Neural cell (in vitro differentiated cells): ENCODE results near the gene HDAC10. TPM values are rescaled to one million over a fixed set of nuclear protein-coding genes. Genes with fewer than 3 reads are reported as not detected.

Experiments used
- H2AFZ ChIP-seq: fragments of 200-600, 300-800 bp; sonication (generic), shearing (Covaris generic); 2 replicates; pipeline ENCODE4 v1.6.0; 2014; ENCODE audit warnings: low read depth, mild to moderate bottlenecking, antibody characterized with exemption, low read length, moderate library complexity
- H3F3A ChIP-seq: fragments of 200-600 bp; shearing (Covaris generic); 2 replicates; pipeline ENCODE4 v1.6.1; 2016; ENCODE audit warnings: mild to moderate bottlenecking, moderate library complexity, mixed read lengths, antibody characterized with exemption, low read length; ENCODE audit not compliant: insufficient read depth, poor library complexity, severe bottlenecking
- H3K27ac ChIP-seq: fragments of 200-600, 300-800 bp; sonication (generic), shearing (Covaris generic); 2 replicates; pipeline ENCODE4 v1.5.1; 2014; ENCODE audit warnings: mild to moderate bottlenecking, low read length, moderate library complexity
- H3K27me3 ChIP-seq: fragments of 300-800, 200-600 bp; sonication (generic), shearing (Covaris generic); 2 replicates; pipeline ENCODE4 v1.6.0; 2014; ENCODE audit warnings: mild to moderate bottlenecking, low read depth, low read length, moderate library complexity; ENCODE audit not compliant: insufficient read depth
- H3K36me3 ChIP-seq: fragments of 300-800, 200-600 bp; sonication (generic), shearing (Covaris generic); 2 replicates; pipeline ENCODE4 v1.5.1; 2014; ENCODE audit warnings: mild to moderate bottlenecking, antibody characterized with exemption, low read length, moderate library complexity; ENCODE audit not compliant: insufficient read depth
- H3K4me2 ChIP-seq: fragments of 300-800, 200-600 bp; sonication (generic), shearing (Covaris generic); 2 replicates; pipeline ENCODE4 v1.6.0; 2014; ENCODE audit warnings: mild to moderate bottlenecking, low read length
- H3K4me3 ChIP-seq: fragments of 300-800, 200-600 bp; sonication (generic), shearing (Covaris generic); 2 replicates; pipeline ENCODE4 v1.5.1; 2014; ENCODE audit warnings: mild to moderate bottlenecking, low read length, moderate library complexity
- H3K79me2 ChIP-seq: fragments of 200-600 bp; shearing (Covaris generic); replicated peaks from 2 replicates; pipeline ENCODE4 v1.6.0; 2014; ENCODE audit warnings: mild to moderate bottlenecking, low read length, moderate library complexity; ENCODE audit not compliant: insufficient read depth
- H3K9ac ChIP-seq: fragments of 300-800, 200-600 bp; sonication (generic), shearing (Covaris generic); 2 replicates; pipeline ENCODE4 v1.6.1; 2016; ENCODE audit warnings: mild to moderate bottlenecking, low read length, mixed read lengths
- H3K9me2 ChIP-seq: fragments of 200-600 bp; shearing (Covaris generic); 2 replicates; pipeline ENCODE4 v1.6.1; 2016; ENCODE audit warnings: mild to moderate bottlenecking, low read length, mixed read lengths; ENCODE audit not compliant: insufficient read depth
- H3K9me3 ChIP-seq: fragments of 200-600, 300-800 bp; sonication (generic), shearing (Covaris generic); 2 replicates; pipeline ENCODE4 v1.6.1; 2016; ENCODE audit warnings: mild to moderate bottlenecking, mixed run types, low read length, moderate library complexity, mixed read lengths
- H4K20me1 ChIP-seq: fragments of 200-600 bp; shearing (Covaris generic); 2 replicates; pipeline ENCODE4 v1.6.1; 2016; ENCODE audit warnings: mild to moderate bottlenecking, mixed run types; ENCODE audit not compliant: insufficient read depth
- CTCF ChIP-seq: fragments of 450-650 bp; IDR thresholded peaks from 2 replicates; pipeline ENCODE4 v1.5.1; 2014; ENCODE audit warnings: antibody characterized with exemption, mild to moderate bottlenecking, moderate library complexity; ENCODE audit not compliant: poor library complexity, severe bottlenecking
- EP300 ChIP-seq: fragments of 450-650 bp; conservative IDR thresholded peaks from 2 replicates; pipeline ENCODE4 v1.6.1; 2014; ENCODE audit warnings: antibody characterized with exemption, mild to moderate bottlenecking, moderate library complexity; ENCODE audit not compliant: poor library complexity, severe bottlenecking
- EZH2 ChIP-seq: fragments of 200-600, 300-800 bp; shearing (Covaris generic), sonication (generic); IDR thresholded peaks from 2 replicates; pipeline ENCODE4 v1.6.1; 2014; ENCODE audit warnings: antibody characterized with exemption, low read length, borderline replicate concordance, mild to moderate bottlenecking; ENCODE audit not compliant: insufficient read depth, poor library complexity, severe bottlenecking
- MXI1 ChIP-seq: fragments of 450-650 bp; conservative IDR thresholded peaks from 2 replicates; pipeline ENCODE4 v1.6.1; 2014; ENCODE audit warnings: antibody characterized with exemption, mild to moderate bottlenecking; ENCODE audit not compliant: poor library complexity, severe bottlenecking
- POLR2AphosphoS5 ChIP-seq: IDR thresholded peaks from 2 replicates; pipeline ENCODE4 v1.6.1; 2012
- RAD21 ChIP-seq: fragments of 450-650 bp; conservative IDR thresholded peaks from 2 replicates; pipeline ENCODE4 v1.6.1; 2014; ENCODE audit warnings: antibody characterized with exemption, mild to moderate bottlenecking, moderate library complexity
- REST ChIP-seq: IDR thresholded peaks from 2 replicates; pipeline ENCODE4 v1.6.1; 2012; ENCODE audit warnings: borderline replicate concordance
- SMC3 ChIP-seq: fragments of 450-650 bp; conservative IDR thresholded peaks from 2 replicates; pipeline ENCODE4 v1.6.1; 2014; ENCODE audit warnings: antibody characterized with exemption, mild to moderate bottlenecking, moderate library complexity; ENCODE audit not compliant: poor library complexity
- TAF1 ChIP-seq: IDR thresholded peaks from 2 replicates; pipeline ENCODE4 v1.6.1; 2012; ENCODE audit warnings: low read depth
- polyA plus RNA-seq: library from polyadenylated mRNA; depleted of rRNA; stranded (reverse); fragments of >200 nt; gene quantifications from 2 replicates; pipeline ENCODE4 v1.2.3, GENCODE V29; 2014

The HDAC10 gene
- polyA plus RNA-seq, 1 donor from 2014 or later, result 39.1 TPM

GRCh38 chr22:50257451-50258360 lies 6.6 kb upstream of the HDAC10 start:
- Histone ChIP-seq H3K9me3 (no peaks in the 10 kb centered on the region), H3K9me2 (no peaks in the 10 kb centered on the region), H3K4me2 (no peak overlapping the region), H3K27me3 (no peaks in the 10 kb centered on the region), H3K36me3 (no peaks in the 10 kb centered on the region), H3F3A (no peaks in the 10 kb centered on the region), H3K4me3 (no peak overlapping the region), H3K9ac (no peak overlapping the region), H3K27ac (no peak overlapping the region), H2AFZ (no peak overlapping the region), H3K79me2 (peaks cover 6% of the 10 kb centered on the region), H4K20me1 (no peaks in the 10 kb centered on the region)
- TF ChIP-seq EZH2 (no peak), CTCF (no peak), REST (no peak), RAD21 (no peak), EP300 (no peak), SMC3 (no peak), POLR2AphosphoS5 (no peak)

- H3K36me3 ChIP-seq, result no peaks in the 10 kb centered on the region
- H3K27ac ChIP-seq, result no peak overlapping the region
- no peak overlapping the region for H3K4me3 ChIP-seq
- H3K27me3 ChIP-seq, result no peaks in the 10 kb centered on the region
- no peaks in the 10 kb centered on the region for H4K20me1 ChIP-seq
- no peak overlapping the region for H3K4me2 ChIP-seq
- TF ChIP-seq MXI1, result no peak
- TF ChIP-seq RAD21, result no peak
- no peak for TF ChIP-seq POLR2AphosphoS5
- TF ChIP-seq REST, result no peak
- TF ChIP-seq TAF1, result no peak
- no peak for TF ChIP-seq EZH2
- no peak for TF ChIP-seq EP300
- TF ChIP-seq SMC3, result no peak
- TF ChIP-seq CTCF, result no peak
- H3K79me2 ChIP-seq, result peaks cover 6% of the 10 kb centered on the region
- no peak overlapping the region for H2AFZ ChIP-seq
- no peak overlapping the region for H3K9ac ChIP-seq
- H3K9me3 ChIP-seq, result no peaks in the 10 kb centered on the region
- H3K9me2 ChIP-seq, result no peaks in the 10 kb centered on the region
- no peaks in the 10 kb centered on the region for H3F3A ChIP-seq
These were observed 6.0 kb upstream of the HDAC10 start for GRCh38 chr22:50257041-50257440.
